DOHH2 (cell line): Measurements from ENCODE around the gene CRYBA1.

Experiments used
- EZH2phosphoT487 ChIP-seq: fragments of 200-600 bp; sonication (generic); IDR thresholded peaks from 2 replicates; pipeline ENCODE4 v1.6.1; 2017; ENCODE audit warnings: borderline replicate concordance, mild to moderate bottlenecking, antibody characterized with exemption, low read length, moderate library complexity, mixed read lengths
- TF ChIP-seq, protein P1 (sequence below): fragments of 200-600 bp; sonication (generic); IDR thresholded peaks from one replicate; pipeline ENCODE4 v1.5.1; 2014; ENCODE audit warnings: antibody characterized with exemption, mild to moderate bottlenecking, low read depth, low read length; ENCODE audit not compliant: poor library complexity, severe bottlenecking

DNA sequence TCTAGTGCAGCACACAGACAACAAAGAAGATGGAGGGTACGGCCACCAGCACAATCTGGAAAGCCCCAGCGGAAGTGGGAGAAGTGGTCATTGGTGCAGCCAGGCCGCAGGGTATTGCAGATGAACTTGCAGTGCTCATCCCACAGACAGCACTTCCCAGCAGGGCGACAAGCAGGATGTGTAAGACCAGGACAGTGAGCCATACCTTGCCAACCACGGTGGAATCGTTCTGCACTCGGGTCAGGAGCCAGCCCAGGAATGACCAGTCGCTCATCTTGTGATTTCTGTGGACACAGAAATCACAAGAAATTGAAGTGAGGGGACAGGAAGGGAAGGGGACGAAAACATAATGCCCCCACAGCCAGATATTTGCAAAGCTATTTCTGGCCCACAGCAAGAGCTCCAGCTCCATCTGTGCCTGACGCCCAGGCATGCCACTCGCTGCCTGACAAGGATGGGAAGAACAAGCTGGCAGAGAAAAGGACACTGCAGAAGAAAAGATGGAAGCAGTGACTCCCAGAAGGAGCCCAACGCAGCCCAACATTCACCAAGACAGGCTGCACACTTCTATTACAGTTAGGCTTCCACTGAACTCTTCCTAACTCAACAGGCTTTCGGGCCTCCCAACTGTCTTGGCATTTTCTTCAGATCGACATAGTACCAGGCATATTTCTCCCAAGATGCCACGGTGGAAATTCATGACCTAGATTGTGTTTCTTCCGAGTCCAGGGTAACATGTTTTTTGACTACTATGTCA is 49.0 kb upstream of the CRYBA1 start:
- TF ChIP-seq, protein P1, sequence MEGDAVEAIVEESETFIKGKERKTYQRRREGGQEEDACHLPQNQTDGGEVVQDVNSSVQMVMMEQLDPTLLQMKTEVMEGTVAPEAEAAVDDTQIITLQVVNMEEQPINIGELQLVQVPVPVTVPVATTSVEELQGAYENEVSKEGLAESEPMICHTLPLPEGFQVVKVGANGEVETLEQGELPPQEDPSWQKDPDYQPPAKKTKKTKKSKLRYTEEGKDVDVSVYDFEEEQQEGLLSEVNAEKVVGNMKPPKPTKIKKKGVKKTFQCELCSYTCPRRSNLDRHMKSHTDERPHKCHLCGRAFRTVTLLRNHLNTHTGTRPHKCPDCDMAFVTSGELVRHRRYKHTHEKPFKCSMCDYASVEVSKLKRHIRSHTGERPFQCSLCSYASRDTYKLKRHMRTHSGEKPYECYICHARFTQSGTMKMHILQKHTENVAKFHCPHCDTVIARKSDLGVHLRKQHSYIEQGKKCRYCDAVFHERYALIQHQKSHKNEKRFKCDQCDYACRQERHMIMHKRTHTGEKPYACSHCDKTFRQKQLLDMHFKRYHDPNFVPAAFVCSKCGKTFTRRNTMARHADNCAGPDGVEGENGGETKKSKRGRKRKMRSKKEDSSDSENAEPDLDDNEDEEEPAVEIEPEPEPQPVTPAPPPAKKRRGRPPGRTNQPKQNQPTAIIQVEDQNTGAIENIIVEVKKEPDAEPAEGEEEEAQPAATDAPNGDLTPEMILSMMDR = no peak
- TF ChIP-seq EZH2phosphoT487 = no peak
